Endodermal cell (in vitro differentiated cells): Measurements from ENCODE around the gene CHRD. TPM values are rescaled to one million over a fixed set of nuclear protein-coding genes. Genes with fewer than 3 reads are reported as not detected.
A peak's percentile ranks its signal among the peaks of the same experiment; 100 is the strongest.

Experiments used
- DNase-seq: peaks from one replicate; pipeline ENCODE4 v3.0.0-alpha.2; 2017
- H3K27ac ChIP-seq: 2 replicates; pipeline ENCODE4 v1.5.1; 2013; ENCODE audit warnings: mild to moderate bottlenecking, low read depth, low read length, moderate library complexity
- H3K27me3 ChIP-seq: 2 replicates; pipeline ENCODE4 v1.6.1; 2013; ENCODE audit warnings: mild to moderate bottlenecking, low read length, moderate library complexity; ENCODE audit not compliant: insufficient read depth, control insufficient read depth, poor library complexity, severe bottlenecking
- H3K36me3 ChIP-seq: 2 replicates; pipeline ENCODE4 v1.7.0; 2013; ENCODE audit warnings: mild to moderate bottlenecking, low read length, moderate library complexity; ENCODE audit not compliant: control insufficient read depth, insufficient read depth
- H3K4me1 ChIP-seq: one replicate; pipeline ENCODE4 v1.7.0; 2013; ENCODE audit warnings: low read length; ENCODE audit not compliant: control insufficient read depth, insufficient read depth
- H3K4me3 ChIP-seq: 2 replicates; pipeline ENCODE4 v1.5.1; 2013; ENCODE audit warnings: mild to moderate bottlenecking, low read length, moderate library complexity
- H3K9ac ChIP-seq: 2 replicates; pipeline ENCODE4 v1.6.1; 2013; ENCODE audit warnings: mild to moderate bottlenecking, low read length, moderate library complexity; ENCODE audit not compliant: poor library complexity, severe bottlenecking; ENCODE audit errors: extremely low read depth
- H3K9me3 ChIP-seq: 2 replicates; pipeline ENCODE4 v1.6.1; 2013; ENCODE audit warnings: mild to moderate bottlenecking, low read length, moderate library complexity; ENCODE audit not compliant: control insufficient read depth
- H3K27ac Mint-ChIP-seq: 2 replicates; pipeline ENCODE4 v1.8.0; 2020; ENCODE audit warnings: mixed read lengths
- H3K27me3 Mint-ChIP-seq: 2 replicates; pipeline ENCODE4 v1.8.0; 2021; ENCODE audit warnings: mild to moderate bottlenecking, mixed read lengths; ENCODE audit not compliant: insufficient read depth
- H3K36me3 Mint-ChIP-seq: 2 replicates; pipeline ENCODE4 v1.8.0; 2020; ENCODE audit warnings: low read depth, mixed read lengths
- H3K4me1 Mint-ChIP-seq: 2 replicates; pipeline ENCODE4 v1.8.0; 2020; ENCODE audit warnings: mixed read lengths
- H3K4me3 Mint-ChIP-seq: 2 replicates; pipeline ENCODE4 v1.8.0; 2020; ENCODE audit warnings: mild to moderate bottlenecking, moderate library complexity, mixed read lengths
- H3K9me3 Mint-ChIP-seq: 2 replicates; pipeline ENCODE4 v1.8.0; 2020; ENCODE audit warnings: mild to moderate bottlenecking, mixed read lengths
- WGBS, 2 experiments: methylation state at CpG; one replicate each; pipeline versions ENCODE4 v1.1.5 to v1.1.7; 2013; ENCODE audit warnings: missing lambda C conversion rate in 2 of 2, mixed read lengths in 1 of 2; ENCODE audit not compliant: insufficient coverage in 1 of 2, insufficient read length in 1 of 2; 5-methylcytosine and 5-hydroxymethylcytosine counted together
- total RNA-seq, 2 donors: library from RNA; stranded (reverse); fragmentation: NEBNext Ultra II Directional in 1 of 2; extraction: Animal tissue kit (Norgen Biotek cat#: 25700) in 1 of 2; gene quantifications; 2 replicates in 1 of 2; 3 replicates in 1 of 2; pipeline ENCODE4 v1.2.1, GENCODE V29; 2021
- TF ChIP-seq, protein P1 (sequence below): fragments of 200-600 bp; sonication (generic); conservative IDR thresholded peaks from 2 replicates; pipeline ENCODE4 v1.5.0; 2021; ENCODE audit warnings: antibody characterized with exemption, mild to moderate bottlenecking

CHRD gene
- total RNA-seq, 2 donors from 2014 or later: 5.0 to 17.4 TPM

DNA sequence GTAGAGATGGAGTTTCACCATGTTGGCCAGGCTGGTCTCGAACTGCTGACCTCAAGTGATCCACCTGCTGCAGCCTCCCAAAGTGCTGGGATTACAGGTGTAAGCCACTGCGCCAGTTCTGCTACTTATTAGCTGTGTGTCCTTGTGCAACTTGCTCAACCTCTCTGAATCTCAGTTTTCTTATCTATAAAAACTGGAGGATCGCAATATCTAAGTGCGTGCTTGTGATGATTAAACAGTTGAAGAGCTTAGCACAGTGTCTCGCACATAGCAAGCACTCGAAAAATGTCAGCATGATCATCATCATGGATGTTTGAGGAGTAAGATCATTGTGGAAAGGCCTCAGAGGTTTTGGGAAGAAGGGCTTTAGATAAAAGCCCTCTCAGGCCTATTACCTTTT lies 29.2 kb upstream of the CHRD start:
- Mint-ChIP-seq H3K4me3 (no peak overlapping the region), H3K4me1 (peaks cover 33% of the 10 kb centered on the region), H3K9me3 (no peaks in the 10 kb centered on the region), H3K27me3 (no peaks in the 10 kb centered on the region), H3K27ac (no peak overlapping the region), H3K36me3 (peaks cover 38% of the 10 kb centered on the region)
- Histone ChIP-seq H3K9me3 (no peaks in the 10 kb centered on the region), H3K36me3 (peaks cover 47% of the 10 kb centered on the region), H3K9ac (no peak overlapping the region), H3K27ac (no peak overlapping the region), H3K4me3 (no peak overlapping the region), H3K27me3 (no peaks in the 10 kb centered on the region), H3K4me1 (peaks cover 12% of the 10 kb centered on the region)
- 90 to 96% methylated on average over 6 of the region's 6 CpGs for WGBS, 2 experiments
- DNase-seq: no peak
- TF ChIP-seq, protein P1, sequence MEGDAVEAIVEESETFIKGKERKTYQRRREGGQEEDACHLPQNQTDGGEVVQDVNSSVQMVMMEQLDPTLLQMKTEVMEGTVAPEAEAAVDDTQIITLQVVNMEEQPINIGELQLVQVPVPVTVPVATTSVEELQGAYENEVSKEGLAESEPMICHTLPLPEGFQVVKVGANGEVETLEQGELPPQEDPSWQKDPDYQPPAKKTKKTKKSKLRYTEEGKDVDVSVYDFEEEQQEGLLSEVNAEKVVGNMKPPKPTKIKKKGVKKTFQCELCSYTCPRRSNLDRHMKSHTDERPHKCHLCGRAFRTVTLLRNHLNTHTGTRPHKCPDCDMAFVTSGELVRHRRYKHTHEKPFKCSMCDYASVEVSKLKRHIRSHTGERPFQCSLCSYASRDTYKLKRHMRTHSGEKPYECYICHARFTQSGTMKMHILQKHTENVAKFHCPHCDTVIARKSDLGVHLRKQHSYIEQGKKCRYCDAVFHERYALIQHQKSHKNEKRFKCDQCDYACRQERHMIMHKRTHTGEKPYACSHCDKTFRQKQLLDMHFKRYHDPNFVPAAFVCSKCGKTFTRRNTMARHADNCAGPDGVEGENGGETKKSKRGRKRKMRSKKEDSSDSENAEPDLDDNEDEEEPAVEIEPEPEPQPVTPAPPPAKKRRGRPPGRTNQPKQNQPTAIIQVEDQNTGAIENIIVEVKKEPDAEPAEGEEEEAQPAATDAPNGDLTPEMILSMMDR: no peak

DNA sequence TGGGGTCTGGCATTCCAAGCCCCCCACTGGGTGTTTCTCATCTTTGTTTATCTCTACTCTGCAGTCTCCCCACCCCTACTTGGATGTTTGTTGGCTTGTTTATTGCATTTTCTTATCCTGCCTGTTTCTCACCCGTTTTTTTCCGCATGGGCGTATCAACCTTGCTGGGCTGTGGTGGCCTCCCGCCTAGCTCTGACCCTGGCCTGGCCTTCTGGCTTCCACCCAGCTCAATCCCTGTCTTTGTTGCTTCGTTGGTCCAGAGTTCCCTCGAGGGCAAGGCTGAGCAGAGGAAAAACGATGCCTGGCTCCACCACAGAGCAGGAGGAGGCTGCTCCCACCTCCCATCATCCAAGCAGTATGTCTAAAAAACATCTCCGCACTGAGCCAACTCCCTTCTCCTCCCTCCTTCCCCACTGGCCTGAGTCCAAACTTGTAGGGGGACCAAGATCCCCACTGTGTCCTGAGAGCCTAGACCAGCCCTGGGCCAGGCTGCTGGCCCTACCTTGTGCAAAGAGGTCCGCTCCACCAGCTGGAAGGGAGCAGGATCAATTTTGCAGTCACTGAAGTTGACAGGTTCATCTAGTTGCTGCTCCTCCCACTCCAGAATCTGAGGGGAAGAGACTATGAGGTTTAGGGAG lies 28.2 kb upstream of the CHRD start:
- peaks cover 41% of the 10 kb centered on the region for H3K36me3 Mint-ChIP-seq
- H3K27me3 Mint-ChIP-seq: no peaks in the 10 kb centered on the region
- peaks cover 51% of the 10 kb centered on the region for H3K36me3 ChIP-seq
- H3K4me1 Mint-ChIP-seq: peaks cover 30% of the 10 kb centered on the region
- no peak overlapping the region for H3K4me3 ChIP-seq
- no peaks in the 10 kb centered on the region for H3K27me3 ChIP-seq
- H3K9me3 ChIP-seq: no peaks in the 10 kb centered on the region
- 73 to 90% methylated on average over 5 to 9 of the region's 9 CpGs for WGBS, 2 experiments
- H3K9me3 Mint-ChIP-seq: no peaks in the 10 kb centered on the region
- peaks cover 12% of the 10 kb centered on the region for H3K4me1 ChIP-seq
- H3K27ac Mint-ChIP-seq: peak overlapping the region; percentile 84
- DNase-seq: no peak
- peak overlapping the region; percentile 14 for H3K4me3 Mint-ChIP-seq
- TF ChIP-seq, protein P1: no peak
- no peak overlapping the region for H3K9ac ChIP-seq
- H3K27ac ChIP-seq: peak overlapping the region; percentile 3

DNA sequence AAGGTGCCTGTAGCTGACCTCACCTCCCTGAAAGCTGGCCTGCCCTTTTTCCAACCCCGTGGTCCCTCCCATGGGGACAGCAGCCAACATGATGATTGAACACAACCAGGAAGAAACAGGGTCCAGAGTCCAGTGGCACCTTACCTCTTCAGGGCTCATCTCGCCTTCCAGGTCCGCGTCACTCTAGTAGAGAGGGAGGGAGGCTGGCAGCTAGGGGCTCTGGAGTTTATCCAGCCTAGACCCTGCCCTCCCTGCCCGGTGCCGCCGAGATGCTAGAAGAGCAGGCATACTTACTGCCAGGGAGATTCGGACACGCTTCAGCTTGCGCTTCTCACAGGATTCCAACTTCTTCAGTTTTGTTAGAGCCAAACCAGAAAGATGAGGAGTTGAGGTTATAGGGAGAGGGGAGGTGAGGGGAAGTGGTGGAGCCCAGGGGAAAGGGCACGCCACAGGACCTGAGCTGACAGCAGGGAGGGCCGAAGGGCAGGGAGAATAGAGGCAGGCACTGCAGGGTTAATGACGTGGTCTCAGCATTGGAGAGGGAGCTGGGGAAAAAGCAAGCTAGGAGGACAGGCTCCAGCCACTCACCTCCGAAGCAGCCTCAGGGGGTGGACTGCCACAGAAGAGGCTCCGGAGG lies 27.6 kb upstream of the CHRD start:
- peak overlapping the region; percentile 14 for H3K4me3 Mint-ChIP-seq
- Histone ChIP-seq H3K9me3 (no peaks in the 10 kb centered on the region), H3K4me3 (no peak overlapping the region), H3K4me1 (peaks cover 12% of the 10 kb centered on the region), H3K27ac (no peak overlapping the region), H3K36me3 (peaks cover 51% of the 10 kb centered on the region), H3K27me3 (no peaks in the 10 kb centered on the region), H3K9ac (no peak overlapping the region)
- H3K36me3 Mint-ChIP-seq: peaks cover 40% of the 10 kb centered on the region
- peaks cover 30% of the 10 kb centered on the region for H3K4me1 Mint-ChIP-seq
- TF ChIP-seq, protein P1: no peak
- peak; percentile 44 for DNase-seq
- no peaks in the 10 kb centered on the region for H3K27me3 Mint-ChIP-seq
- H3K9me3 Mint-ChIP-seq: no peaks in the 10 kb centered on the region
- H3K27ac Mint-ChIP-seq: peak overlapping the region; percentile 84
- 94 to 96% methylated on average over 14 to 15 of the region's 15 CpGs for WGBS, 2 experiments
